ENCODE data around the gene POU2F1.

- TF ChIP-seq CTCF (IDR thresholded peaks at IDR 0.05) (no peak), POLR2A (IDR thresholded peaks at IDR 0.05) (no peak)
Measured at GRCh38 chr1:167210966-167211674, 9.6 kb upstream of the POU2F1 start.

Measured in Peyer's patch (tissue), 4 donors.